ENCODE measurements around the gene RPL27A.

GRCh38 chr11:8698917-8699441, 16.4 kb downstream of the RPL27A start:
- TF ChIP-seq, protein P1, sequence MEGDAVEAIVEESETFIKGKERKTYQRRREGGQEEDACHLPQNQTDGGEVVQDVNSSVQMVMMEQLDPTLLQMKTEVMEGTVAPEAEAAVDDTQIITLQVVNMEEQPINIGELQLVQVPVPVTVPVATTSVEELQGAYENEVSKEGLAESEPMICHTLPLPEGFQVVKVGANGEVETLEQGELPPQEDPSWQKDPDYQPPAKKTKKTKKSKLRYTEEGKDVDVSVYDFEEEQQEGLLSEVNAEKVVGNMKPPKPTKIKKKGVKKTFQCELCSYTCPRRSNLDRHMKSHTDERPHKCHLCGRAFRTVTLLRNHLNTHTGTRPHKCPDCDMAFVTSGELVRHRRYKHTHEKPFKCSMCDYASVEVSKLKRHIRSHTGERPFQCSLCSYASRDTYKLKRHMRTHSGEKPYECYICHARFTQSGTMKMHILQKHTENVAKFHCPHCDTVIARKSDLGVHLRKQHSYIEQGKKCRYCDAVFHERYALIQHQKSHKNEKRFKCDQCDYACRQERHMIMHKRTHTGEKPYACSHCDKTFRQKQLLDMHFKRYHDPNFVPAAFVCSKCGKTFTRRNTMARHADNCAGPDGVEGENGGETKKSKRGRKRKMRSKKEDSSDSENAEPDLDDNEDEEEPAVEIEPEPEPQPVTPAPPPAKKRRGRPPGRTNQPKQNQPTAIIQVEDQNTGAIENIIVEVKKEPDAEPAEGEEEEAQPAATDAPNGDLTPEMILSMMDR (IDR thresholded peaks at IDR 0.05; ENCODE audit: low read depth, low read length, poor library complexity, severe bottlenecking) = no peak
- TF ChIP-seq EZH2phosphoT487 (IDR thresholded peaks at IDR 0.05; ENCODE audit: borderline replicate concordance, low read length) = no peak
